Measurements from ENCODE around the gene ATP13A5.

ATP13A5 gene

DNA sequence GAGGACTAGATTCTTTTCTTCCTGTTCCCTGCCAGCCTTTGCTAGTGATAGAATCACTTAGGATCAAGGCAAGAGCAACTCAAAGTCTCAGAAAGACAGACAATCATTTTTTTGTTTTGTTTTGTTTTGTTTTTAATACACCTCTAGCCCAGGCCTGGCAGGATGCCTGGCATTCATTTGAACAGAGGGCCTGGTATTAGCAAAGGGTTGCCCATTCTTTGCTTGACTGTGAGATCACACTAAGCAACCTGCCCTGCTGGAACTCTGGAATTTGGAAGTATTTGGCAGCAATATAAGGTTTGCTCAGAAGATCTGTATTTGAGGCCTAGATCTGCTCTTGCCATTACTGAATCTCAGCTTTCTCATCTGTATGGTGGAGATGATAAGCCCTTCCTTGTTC lies 21.8 kb upstream of the ATP13A5 start:
- DNase-seq (ENCODE audit: low spot score) = no peak
- TF ChIP-seq CTCF (IDR thresholded peaks at IDR 0.05) = no peak
- H3K4me3 ChIP-seq = no peak overlapping the region
- no peak overlapping the region for H3K27ac ChIP-seq

DNA sequence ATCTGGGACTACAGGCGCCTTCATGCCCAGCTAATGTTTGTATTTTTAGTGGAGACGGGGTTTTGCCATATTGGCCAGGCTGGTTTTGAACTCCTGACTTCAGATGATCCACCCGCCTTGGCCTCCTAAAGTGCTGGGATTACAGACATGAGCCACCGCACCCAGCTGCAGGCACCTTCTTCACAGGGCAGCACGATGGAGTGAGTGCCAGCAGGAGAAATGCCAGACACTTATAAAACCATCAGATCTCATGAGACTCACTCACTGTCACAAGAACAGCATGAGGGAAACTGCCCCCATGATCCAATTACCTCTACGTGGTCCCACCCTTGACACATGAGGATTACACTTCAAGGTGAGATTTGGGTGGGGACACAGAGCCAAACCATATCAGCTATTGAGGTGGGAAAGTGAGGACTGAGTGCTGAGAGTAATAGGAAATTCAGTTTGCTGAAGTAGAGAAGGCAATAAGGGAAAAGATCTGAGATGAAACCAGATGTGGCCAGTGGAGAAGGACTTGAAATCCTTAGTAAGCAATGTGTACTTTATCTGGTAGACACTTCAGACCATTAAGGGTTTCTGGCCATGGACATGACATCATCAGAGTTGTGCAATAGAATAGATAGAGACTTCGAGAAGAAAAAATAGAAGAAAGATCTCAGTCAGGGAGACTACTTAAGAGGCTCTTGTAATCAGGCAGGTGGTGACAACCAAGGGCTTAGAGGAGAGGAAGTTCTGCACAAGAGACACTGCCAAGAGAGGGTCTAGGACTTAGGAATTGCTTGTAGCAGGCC lies 18.1 kb upstream of the ATP13A5 start:
- TF ChIP-seq CTCF (IDR thresholded peaks at IDR 0.05) = no peak
- Histone ChIP-seq H3K4me3 (no peak overlapping the region), H3K27ac (no peak overlapping the region)
- no peak for DNase-seq (ENCODE audit: low spot score)

DNA sequence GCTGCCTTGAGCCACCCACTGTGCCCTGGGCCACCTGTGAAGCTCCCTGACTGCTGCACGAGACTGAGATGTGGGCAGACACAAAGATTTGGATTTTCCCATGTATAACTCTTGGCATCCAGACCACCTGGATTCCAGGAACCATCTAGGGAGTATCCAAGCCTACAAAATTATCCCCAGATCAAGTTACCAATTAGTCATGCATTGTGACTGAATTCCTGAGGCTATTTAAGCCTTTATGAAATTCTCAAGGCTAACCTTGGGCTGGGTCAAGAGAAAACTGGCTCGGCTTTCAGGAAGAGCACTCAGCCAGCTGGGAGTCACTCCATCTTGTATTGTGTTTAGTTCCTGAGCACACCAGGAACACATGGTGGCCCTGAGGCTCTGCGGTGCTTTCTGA lies 13.3 kb upstream of the ATP13A5 start:
- no peak overlapping the region for H3K4me3 ChIP-seq
- no peak overlapping the region for H3K27ac ChIP-seq
- TF ChIP-seq CTCF (IDR thresholded peaks at IDR 0.05) = no peak
- DNase-seq (ENCODE audit: low spot score) = no peak

- no peak for TF ChIP-seq CTCF (IDR thresholded peaks at IDR 0.05)
- no peak for DNase-seq (ENCODE audit: low spot score)
- no peak overlapping the region for H3K27ac ChIP-seq
- H3K4me3 ChIP-seq = no peak overlapping the region
Observed at GRCh38 chr3:193389335-193389734, 10.8 kb upstream of the ATP13A5 start.

DNA sequence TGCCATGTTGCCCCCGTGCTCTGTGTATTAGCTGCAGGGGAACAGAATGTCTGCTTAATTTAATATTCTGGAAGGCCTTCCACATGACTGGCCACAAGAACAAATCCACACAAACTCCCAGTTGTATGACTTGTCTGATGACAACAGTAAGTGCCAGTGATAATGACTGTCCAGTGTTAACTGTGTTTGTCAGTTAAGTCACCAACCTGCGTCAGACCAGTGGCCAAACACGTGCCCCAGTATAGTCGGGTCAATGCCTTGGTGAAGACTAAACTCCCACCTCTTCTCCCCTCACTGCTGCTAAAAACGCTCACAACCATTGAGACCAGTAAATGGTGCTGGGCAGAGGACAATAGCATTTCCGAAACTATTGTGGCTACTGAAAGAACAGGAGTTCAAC lies 9.8 kb upstream of the ATP13A5 start:
- no peak for DNase-seq (ENCODE audit: low spot score)
- Histone ChIP-seq H3K4me3 (no peak overlapping the region), H3K27ac (no peak overlapping the region)
- TF ChIP-seq CTCF (IDR thresholded peaks at IDR 0.05) = no peak

DNA sequence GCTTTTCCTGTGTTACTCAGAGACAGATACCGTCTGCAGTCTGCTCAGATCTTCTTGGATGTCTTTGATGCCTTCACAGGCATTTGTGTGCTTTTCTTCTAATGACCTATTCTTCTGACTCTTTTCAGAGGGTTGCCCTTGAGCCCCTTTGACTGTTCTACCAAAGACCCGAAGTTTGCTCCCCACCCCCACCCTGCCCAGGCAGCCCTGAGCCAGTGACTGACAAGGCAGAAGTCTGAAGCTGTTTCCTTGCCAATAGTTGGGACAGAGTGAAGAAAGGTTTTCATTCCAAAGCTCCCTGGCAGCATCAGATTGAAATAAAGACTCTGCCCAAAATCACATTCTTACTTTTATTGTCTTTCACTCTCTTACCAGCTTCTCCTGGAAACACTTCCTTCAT lies 9.0 kb upstream of the ATP13A5 start:
- no peak for DNase-seq (ENCODE audit: low spot score)
- no peak overlapping the region for H3K27ac ChIP-seq
- H3K4me3 ChIP-seq = no peak overlapping the region
- no peak for TF ChIP-seq CTCF (IDR thresholded peaks at IDR 0.05)

- DNase-seq (ENCODE audit: low spot score) = no peak
Observed at GRCh38 chr3:193377591-193377990, 962 bp downstream of the ATP13A5 start.

More at GRCh38 chr3:193377591-193377990, 962 bp downstream of the ATP13A5 start:
- H3K27ac ChIP-seq = no peak overlapping the region
- no peak for TF ChIP-seq CTCF (IDR thresholded peaks at IDR 0.05)
- no peak overlapping the region for H3K4me3 ChIP-seq
